22Rv1 (cell line): ENCODE results near the gene DUSP12.

Experiments
- ZFX ChIP-seq: fragments of 450-650 bp; IDR thresholded peaks from 2 replicates; pipeline ENCODE4 v1.6.1; 2017; ENCODE audit warnings: antibody characterized with exemption, borderline replicate concordance
- TF ChIP-seq, protein P1 (sequence below): fragments of 450-650 bp; IDR thresholded peaks from 2 replicates; pipeline ENCODE4 v1.5.1; 2017; ENCODE audit warnings: mild to moderate bottlenecking

DNA sequence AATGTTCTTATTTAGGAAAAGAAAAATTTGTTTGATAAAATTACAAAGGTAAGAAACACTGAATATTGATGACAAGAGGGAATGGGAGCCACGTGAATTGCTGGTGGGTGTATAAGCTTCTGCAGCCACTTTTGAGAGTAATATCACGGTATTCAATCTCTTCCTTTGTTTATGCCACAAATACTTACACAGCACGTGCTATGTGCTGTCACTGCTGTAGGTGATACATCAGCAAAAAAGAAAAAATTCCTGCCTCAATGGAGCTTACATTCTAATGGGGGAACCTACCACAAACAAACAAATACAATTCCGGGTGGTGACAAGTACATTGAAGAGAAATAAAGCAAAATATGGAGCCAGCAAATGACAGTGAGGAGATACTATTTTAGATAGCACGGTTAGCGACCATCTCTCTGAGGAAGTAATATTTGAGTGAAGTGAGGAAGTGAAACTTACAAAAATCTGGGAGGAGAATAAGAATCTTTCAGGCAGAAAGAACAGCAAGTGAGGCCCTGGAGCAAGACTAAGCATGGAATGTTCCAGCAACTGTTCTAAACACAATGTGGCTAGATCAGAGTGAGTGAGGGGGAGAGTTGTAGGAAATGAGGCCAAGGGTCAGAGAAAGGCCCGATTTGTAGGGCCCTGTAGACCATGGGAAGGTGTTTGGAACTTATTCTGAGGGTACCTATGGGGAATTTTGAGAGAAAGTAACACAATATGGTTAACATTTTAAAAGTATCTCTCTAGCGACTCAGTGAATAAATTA is 30.8 kb upstream of the DUSP12 start:
- TF ChIP-seq, protein P1, sequence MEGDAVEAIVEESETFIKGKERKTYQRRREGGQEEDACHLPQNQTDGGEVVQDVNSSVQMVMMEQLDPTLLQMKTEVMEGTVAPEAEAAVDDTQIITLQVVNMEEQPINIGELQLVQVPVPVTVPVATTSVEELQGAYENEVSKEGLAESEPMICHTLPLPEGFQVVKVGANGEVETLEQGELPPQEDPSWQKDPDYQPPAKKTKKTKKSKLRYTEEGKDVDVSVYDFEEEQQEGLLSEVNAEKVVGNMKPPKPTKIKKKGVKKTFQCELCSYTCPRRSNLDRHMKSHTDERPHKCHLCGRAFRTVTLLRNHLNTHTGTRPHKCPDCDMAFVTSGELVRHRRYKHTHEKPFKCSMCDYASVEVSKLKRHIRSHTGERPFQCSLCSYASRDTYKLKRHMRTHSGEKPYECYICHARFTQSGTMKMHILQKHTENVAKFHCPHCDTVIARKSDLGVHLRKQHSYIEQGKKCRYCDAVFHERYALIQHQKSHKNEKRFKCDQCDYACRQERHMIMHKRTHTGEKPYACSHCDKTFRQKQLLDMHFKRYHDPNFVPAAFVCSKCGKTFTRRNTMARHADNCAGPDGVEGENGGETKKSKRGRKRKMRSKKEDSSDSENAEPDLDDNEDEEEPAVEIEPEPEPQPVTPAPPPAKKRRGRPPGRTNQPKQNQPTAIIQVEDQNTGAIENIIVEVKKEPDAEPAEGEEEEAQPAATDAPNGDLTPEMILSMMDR, result no peak
- no peak for TF ChIP-seq ZFX
